Skeletal muscle tissue (tissue), 4 donors: ENCODE results near the gene MAD1L1. TPM values are rescaled to one million over a fixed set of nuclear protein-coding genes. Genes with fewer than 3 reads are reported as not detected.

Source experiments
- H3K27ac ChIP-seq: one replicate; pipeline ENCODE4 v1.7.0; 2013; ENCODE audit warnings: mild to moderate bottlenecking, low read depth, low read length, inconsistent platforms
- H3K27me3 ChIP-seq, 3 donors: one replicate each; pipeline ENCODE4 v1.7.0; 2013; ENCODE audit warnings: low read length in 3 of 3; ENCODE audit not compliant: control insufficient read depth in 3 of 3, insufficient read depth in 3 of 3
- H3K36me3 ChIP-seq, 3 donors: one replicate each; pipeline ENCODE4 v1.7.0; 2013; ENCODE audit warnings: low read length in 3 of 3; ENCODE audit not compliant: control insufficient read depth in 3 of 3, insufficient read depth in 3 of 3
- H3K4me1 ChIP-seq, 3 donors: one replicate each; pipeline ENCODE4 v1.7.0; 2013; ENCODE audit warnings: low read length in 3 of 3, mild to moderate bottlenecking in 3 of 3; ENCODE audit not compliant: control insufficient read depth in 3 of 3, insufficient read depth in 3 of 3
- H3K4me3 ChIP-seq, 3 donors: one replicate each; pipeline ENCODE4 v1.7.0; 2013; ENCODE audit warnings: low read length in 3 of 3
- H3K9ac ChIP-seq, 3 donors: one replicate each; pipeline ENCODE4 v1.7.0; 2013; ENCODE audit warnings: low read length in 3 of 3, mild to moderate bottlenecking in 3 of 3, moderate library complexity in 2 of 3, low read depth in 1 of 3
- H3K9me3 ChIP-seq, 3 donors: one replicate each; pipeline ENCODE4 v1.7.0; 2013; ENCODE audit warnings: low read length in 3 of 3; ENCODE audit not compliant: control insufficient read depth in 3 of 3
- total RNA-seq: library from RNA; depleted of rRNA; stranded (reverse); fragments of >200 nt; gene quantifications from one replicate; pipeline ENCODE4 v1.2.3, GENCODE V29; 2014
- donor health status: Osteomylitis.

MAD1L1 gene
- total RNA-seq, 1 donor from 2014 or later, result 42.3 TPM

DNA sequence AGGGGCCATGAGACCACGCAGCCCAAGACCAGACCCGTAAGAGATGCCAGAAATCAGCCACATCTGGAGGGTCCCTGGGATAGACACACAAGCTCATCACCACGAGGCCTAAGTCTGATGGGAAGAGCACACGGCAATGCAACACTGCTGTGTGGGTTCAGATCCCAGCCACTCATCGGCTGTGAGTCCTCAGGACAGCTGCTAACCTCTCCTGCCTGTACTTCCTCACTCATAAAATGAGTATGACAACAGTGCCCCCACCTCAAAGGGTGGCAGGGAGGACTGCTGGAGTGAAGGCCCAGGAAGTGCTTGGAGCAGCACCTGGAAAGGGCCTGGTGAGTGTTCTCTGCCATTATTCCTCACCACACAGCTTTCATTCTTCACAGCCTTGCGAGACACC is 60.9 kb downstream of the MAD1L1 start:
- peaks cover 24 to 43% (median 38%) of the 10 kb centered on the region in 3 donors for H3K4me1 ChIP-seq
- H3K36me3 ChIP-seq, result peaks cover 4 to 7% (median 6%) of the 10 kb centered on the region in 3 donors
- H3K27me3 ChIP-seq, result no peaks in the 10 kb centered on the region
- no peaks in the 10 kb centered on the region for H3K9me3 ChIP-seq
- H3K9ac ChIP-seq, result no peak overlapping the region
- H3K4me3 ChIP-seq, result no peak overlapping the region
- H3K27ac ChIP-seq, result no peak overlapping the region

DNA sequence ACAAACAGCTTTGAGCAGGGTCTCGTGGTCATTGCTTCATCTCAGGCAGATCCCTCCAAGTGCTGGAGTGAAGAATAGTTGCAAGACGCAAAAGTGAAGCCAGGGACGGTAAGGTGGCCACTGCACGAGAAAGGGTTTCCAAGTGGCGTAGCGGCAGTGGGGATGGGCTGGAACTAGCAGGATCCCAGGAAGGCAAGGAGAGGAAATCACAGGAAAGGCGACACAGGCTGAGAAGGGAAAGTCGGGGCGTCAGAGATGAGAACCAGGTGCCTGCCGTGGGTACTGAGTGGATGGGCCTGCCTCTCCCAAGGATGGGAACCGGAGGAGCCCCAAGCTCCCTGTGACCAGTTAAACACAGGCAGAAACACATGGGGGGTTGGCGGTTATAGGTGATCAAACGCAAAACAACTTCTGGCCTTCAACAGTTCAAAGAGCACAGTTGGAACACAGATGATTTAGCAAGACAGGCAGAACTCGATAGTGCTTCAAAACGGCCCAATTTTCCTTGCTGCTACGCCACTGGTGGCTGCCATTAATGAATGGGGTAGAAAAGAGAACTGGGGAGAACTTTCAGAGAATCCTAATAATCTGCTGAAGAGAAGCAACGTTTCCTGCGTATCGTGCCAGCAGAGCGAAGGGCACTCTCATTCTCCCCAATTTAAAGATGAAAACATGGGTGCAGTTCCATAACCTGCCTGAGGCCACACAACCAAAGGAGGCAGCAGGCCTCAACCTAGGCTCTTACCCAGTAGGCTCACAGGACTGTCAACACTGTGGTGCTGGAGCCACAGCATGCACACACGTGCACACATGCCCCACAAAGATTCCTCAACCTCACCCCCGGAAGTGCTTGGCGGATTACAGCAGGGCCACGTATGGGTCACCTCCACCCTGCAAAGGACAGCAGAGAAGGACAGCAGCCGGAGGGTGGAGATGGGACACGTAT is 61.9 kb downstream of the MAD1L1 start:
- Histone ChIP-seq H3K4me1 (peaks cover 24 to 45% (median 41%) of the 10 kb centered on the region in 3 donors), H3K27me3 (no peaks in the 10 kb centered on the region), H3K9ac (no peak overlapping the region), H3K27ac (no peak overlapping the region), H3K4me3 (no peak overlapping the region), H3K9me3 (no peaks in the 10 kb centered on the region), H3K36me3 (peaks cover 4 to 7% (median 6%) of the 10 kb centered on the region in 3 donors)

DNA sequence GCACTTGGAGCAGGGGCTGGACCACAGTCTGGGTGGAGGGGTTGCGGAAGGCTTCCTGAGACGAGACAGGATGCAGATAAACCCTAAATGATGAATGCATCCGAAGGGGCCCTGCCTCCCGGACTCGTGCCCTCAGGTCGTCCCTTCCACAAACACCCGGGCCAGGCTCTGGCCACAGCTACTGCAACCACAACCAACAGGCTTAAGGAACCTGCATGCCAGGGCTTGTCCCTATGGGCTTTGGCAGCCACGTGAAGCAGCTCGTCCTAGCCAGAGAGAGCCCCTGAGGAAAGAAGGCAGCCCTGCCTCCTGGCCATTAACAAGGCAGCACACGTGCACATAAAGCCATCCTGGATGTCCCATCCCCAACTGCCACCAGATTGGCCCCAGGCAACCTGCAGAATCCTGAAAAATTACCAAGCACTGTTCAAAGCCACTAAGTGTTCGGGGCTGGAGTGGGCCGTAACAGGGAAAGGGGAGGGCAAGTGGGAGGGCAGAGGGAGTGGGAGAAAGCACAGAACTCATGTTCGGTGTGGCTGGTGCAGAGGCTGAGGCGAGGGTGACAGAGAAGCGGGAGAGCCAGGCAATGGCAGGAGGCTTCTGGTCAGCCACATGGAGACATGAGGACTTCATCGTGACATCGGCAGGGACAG is 62.7 kb downstream of the MAD1L1 start:
- Histone ChIP-seq H3K36me3 (peaks cover 7 to 10% (median 8%) of the 10 kb centered on the region in 3 donors), H3K9ac (no peak overlapping the region), H3K4me1 (peaks cover 19 to 47% (median 37%) of the 10 kb centered on the region in 3 donors), H3K9me3 (no peaks in the 10 kb centered on the region), H3K27ac (no peak overlapping the region), H3K27me3 (no peaks in the 10 kb centered on the region), H3K4me3 (no peak overlapping the region)

DNA sequence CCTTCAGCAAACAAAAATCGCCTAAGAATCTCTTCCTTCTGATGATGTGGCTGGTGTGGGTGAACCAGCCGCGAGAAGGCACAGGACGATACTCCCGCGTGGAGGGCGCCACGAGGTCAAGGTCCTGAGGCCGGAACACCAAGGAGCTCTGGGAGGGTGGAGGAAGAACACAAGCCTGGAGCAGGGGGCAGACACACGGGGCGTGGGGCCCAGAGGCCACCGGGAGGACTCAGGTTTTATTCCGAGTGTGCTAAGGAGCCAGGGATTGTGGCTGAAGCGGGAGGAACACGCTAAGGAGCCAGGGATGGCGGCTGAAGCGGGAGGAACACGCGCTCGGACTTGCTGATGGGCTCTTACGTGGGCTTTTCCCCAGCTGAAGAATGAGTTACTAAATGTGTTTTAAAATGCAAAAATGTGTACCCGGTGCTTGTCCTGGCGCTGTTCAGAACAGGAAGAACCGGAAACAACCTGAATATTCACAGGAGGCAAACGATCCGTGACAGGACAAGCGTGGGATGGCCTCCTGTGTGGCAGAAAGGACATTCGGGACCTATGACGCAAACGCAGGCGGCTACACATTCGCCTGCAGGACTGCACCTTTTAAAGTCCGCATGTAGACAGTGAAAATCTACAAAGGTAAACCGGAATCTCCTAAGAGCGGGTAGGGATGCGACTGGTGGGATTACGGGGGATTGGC is 64.0 kb downstream of the MAD1L1 start:
- Histone ChIP-seq H3K4me3 (no peak overlapping the region), H3K36me3 (peaks cover 7 to 9% (median 8%) of the 10 kb centered on the region in 3 donors), H3K4me1 (peaks cover 13 to 42% (median 27%) of the 10 kb centered on the region in 3 donors), H3K27me3 (no peaks in the 10 kb centered on the region), H3K9me3 (no peaks in the 10 kb centered on the region), H3K27ac (no peak overlapping the region), H3K9ac (no peak overlapping the region)

DNA sequence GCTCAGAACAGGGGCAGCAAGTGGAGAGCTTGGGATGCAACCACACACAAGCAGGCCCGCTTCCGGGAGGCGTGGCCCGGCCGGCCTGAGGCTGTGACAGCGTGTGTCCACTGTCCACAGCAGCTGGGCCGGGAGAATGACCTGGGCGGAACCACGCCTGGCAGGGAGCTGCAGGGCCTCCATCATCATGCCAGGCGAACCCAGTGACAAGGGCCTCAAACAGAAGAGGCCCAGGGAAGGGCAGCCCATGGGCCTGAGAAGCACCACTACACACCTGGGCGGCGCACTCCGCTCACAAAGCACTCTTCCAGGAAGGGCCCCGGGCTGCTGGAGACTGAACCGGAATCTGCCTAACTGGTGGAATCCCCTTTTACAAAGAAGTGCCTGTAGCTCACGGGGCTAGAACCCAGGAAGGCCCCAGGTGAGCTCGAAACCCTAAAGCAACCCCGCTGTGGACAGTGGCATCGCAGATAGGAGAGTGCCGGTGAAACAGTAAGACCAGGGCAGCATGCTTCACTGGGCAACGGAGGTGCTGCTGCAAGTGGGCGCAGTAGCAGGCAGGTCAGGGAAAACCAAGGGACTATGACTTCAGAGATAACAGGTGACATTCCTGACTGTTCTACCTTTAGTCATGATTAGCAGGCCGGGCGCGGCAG is 66.0 kb downstream of the MAD1L1 start:
- Histone ChIP-seq H3K9ac (no peak overlapping the region), H3K4me1 (peaks cover 4 to 25% (median 15%) of the 10 kb centered on the region in 3 donors), H3K27me3 (no peaks in the 10 kb centered on the region), H3K27ac (no peak overlapping the region), H3K4me3 (no peak overlapping the region), H3K9me3 (no peaks in the 10 kb centered on the region), H3K36me3 (peaks cover 7 to 8% (median 8%) of the 10 kb centered on the region in 3 donors)

DNA sequence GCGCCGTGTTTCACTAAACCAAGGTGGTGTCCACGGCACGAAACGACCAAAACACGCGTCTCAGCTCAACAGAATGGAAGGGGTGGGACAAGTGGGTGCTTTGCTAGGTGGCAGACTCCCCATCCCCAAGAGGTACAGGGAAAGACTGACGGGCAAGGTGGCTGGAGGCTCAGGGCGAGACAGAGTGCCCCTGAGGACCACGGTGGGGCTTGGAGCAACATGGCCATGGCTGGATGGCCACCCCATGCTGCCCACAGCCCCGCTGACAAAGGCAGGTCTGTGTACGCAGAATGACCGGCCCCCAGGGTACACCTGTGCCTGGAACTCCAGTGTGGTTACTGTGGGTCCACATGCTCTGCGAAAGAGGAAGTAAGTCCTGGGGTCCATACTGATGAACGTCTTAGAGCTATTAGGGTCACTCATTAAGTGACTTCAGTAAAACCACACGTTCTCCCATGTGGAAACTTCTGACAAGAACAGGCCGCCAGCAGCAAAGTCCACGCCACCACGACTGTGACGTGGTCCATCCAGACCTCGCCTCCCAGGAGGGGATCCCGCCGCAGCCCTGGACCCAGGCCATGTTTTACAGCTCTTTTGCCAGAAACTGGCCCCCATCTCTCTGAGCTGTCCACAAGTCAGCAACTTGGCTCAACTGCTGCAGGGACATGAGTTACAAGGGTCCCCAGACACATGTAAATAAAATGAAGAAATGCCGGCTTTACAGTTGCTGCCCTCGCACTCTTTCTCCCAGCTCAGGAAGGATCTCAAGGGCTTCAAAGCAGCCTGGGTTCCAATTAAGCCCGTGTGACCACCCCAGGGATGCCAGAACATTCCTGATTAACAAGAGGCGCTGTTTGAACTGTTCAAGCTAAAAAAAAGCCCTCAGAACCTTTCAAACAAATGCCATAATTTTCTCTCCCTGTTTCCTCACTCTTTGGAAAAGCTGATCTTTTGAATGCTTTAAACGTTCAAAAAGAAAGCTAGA is 66.8 kb downstream of the MAD1L1 start:
- Histone ChIP-seq H3K27ac (no peak overlapping the region), H3K9ac (peak overlapping the region in 1 of 3 donors; percentile 33)

DNA sequence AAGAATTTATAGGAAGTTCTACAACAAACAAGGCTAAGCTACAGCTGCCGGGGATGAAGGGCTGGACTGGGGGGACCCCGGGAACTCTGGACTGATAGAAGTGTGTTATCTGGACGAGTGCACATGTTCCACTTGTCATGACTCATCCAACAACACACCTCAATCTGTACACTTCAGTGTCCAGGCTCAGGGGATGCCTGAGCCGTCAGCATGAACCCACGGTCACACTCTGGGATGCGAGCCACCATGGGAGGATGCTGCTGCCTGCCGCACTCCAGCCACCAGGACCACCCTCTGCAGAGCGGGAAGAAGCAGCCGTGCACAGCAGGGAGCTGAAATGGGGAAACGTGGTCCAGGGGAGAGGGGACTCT is 67.5 kb downstream of the MAD1L1 start:
- Histone ChIP-seq H3K36me3 (peaks cover 4 to 8% (median 5%) of the 10 kb centered on the region in 3 donors), H3K27ac (no peak overlapping the region), H3K9ac (no peak overlapping the region)

More for the DNA sequence above, 66.8 kb downstream of the MAD1L1 start:
- peaks cover 4 to 8% (median 8%) of the 10 kb centered on the region in 3 donors for H3K36me3 ChIP-seq
- no peak overlapping the region for H3K4me3 ChIP-seq
- H3K27me3 ChIP-seq, result no peaks in the 10 kb centered on the region
- H3K4me1 ChIP-seq, result peaks cover 3 to 22% (median 13%) of the 10 kb centered on the region in 3 donors
- H3K9me3 ChIP-seq, result no peaks in the 10 kb centered on the region

DNA sequence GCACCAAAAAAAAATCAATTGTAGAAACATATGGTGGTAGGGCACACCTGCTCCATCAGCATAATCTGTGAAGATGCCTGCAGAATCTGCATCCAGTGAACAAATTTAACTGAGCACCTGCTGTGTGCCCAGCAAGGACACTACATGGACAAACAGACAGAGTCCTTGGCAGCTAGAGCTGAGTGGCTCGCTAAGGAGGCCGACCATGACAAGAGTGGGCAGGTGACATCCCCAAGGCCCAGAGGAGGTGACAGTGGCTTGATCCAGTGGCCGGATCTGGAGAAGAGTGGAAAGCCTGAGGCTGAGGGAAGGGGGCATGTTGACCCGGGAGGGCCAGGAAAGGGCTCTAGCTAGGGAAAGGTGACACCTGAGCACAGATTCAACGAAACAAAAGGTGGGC is 68.1 kb downstream of the MAD1L1 start:
- no peaks in the 10 kb centered on the region for H3K27me3 ChIP-seq

More for the DNA sequence above, 67.5 kb downstream of the MAD1L1 start:
- no peak overlapping the region for H3K4me3 ChIP-seq
- H3K9me3 ChIP-seq, result no peaks in the 10 kb centered on the region
- peaks cover 3 to 22% (median 13%) of the 10 kb centered on the region in 3 donors for H3K4me1 ChIP-seq
- H3K27me3 ChIP-seq, result no peaks in the 10 kb centered on the region

More for the DNA sequence above, 68.1 kb downstream of the MAD1L1 start:
- Histone ChIP-seq H3K9me3 (no peaks in the 10 kb centered on the region), H3K9ac (no peak overlapping the region), H3K36me3 (peaks cover 4 to 8% (median 5%) of the 10 kb centered on the region in 3 donors), H3K27ac (no peak overlapping the region), H3K4me1 (peaks cover 3 to 22% (median 13%) of the 10 kb centered on the region in 3 donors), H3K4me3 (no peak overlapping the region)
